ENCODE data around the gene CACNA1D.

Gene CACNA1D

DNA sequence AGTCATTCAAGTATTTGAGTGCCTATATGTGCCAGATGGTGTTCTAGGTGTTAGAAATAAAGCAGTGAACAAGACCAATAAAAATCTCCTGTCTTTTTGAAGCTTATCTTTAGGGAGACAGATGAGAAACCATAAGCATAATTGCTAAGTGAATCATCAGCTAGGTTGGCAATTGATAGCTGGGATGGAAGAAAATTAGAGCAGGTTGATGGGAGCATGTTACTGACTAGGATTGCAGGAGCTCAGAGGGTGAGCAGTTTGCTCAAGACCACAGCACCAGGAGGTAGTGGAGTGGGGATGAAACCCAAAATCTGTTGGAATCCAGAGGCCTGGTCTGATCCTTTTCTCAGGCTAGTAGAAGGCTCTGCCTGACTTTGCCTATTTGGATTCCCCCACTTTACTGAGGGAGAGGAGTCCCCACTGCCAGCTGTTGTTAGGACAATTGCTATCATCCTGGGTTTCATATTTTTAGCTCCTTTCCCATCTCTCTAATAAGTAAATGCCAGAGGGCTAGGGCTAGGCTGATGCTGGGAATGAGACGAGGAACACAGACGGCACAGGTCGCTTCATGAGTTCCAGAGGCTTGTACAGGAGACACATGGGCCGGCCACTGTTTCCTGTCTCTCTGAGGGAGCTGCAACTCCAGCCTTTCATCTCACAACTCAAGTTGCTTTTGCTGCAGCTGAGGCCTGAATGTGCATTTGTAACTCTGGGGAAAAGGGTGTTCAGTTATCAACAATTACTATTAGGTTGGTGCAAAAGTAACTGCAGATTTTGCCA lies 102.9 kb downstream of the CACNA1D start:
- TF ChIP-seq, protein P1, sequence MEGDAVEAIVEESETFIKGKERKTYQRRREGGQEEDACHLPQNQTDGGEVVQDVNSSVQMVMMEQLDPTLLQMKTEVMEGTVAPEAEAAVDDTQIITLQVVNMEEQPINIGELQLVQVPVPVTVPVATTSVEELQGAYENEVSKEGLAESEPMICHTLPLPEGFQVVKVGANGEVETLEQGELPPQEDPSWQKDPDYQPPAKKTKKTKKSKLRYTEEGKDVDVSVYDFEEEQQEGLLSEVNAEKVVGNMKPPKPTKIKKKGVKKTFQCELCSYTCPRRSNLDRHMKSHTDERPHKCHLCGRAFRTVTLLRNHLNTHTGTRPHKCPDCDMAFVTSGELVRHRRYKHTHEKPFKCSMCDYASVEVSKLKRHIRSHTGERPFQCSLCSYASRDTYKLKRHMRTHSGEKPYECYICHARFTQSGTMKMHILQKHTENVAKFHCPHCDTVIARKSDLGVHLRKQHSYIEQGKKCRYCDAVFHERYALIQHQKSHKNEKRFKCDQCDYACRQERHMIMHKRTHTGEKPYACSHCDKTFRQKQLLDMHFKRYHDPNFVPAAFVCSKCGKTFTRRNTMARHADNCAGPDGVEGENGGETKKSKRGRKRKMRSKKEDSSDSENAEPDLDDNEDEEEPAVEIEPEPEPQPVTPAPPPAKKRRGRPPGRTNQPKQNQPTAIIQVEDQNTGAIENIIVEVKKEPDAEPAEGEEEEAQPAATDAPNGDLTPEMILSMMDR (IDR thresholded peaks at IDR 0.05; ENCODE audit: low read depth, low read length, missing control alignments), result no peak
- H3K4me3 ChIP-seq (replicated peaks; ENCODE audit: low read depth, low read length), result no peak overlapping the region
- DNase-seq (ENCODE audit: extremely low read depth, low read depth), result no peak

DNA sequence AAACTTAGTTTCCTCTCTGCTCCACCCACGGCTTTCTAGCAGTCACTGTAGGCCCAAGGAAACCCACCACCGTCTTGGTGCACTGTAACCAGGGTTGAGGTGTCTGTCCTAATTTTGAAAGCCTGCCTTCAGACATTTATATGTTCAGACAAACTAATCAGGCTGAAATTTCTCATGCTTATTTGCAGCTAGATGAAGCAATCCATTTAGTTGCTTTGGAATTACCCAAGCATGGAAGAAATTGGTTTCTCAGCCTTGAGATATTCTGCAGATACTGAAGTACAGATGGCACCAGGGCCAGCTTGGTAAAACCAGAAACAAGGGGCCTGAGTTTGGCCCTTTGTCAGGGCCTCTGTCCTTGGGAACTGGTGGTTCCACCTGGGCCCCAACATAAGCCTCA lies 105.4 kb downstream of the CACNA1D start:
- DNase-seq (ENCODE audit: extremely low read depth, low read depth), result no peak
- TF ChIP-seq, protein P1 (IDR thresholded peaks at IDR 0.05; ENCODE audit: low read depth, low read length, missing control alignments), result no peak
- H3K4me3 ChIP-seq (replicated peaks; ENCODE audit: low read depth, low read length), result no peak overlapping the region

DNA sequence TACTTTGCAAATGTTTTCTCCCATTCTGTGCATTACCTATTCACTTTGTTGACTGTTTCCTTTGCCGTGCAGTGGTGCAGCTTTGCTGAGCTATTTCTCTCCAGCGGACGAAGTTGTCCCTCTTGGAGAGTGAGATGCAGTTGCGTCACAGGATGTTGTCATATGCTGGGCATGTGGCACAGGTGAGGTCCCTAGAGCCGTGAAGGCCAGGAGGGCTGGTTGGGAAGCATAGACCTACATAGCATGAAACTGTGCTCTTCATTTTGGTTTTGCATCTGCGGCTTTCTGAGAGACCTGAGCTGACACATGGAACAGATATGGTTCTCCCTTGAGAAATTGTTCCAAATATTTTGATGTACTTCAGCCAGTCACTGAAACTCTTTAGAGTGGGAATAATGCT lies 108.5 kb downstream of the CACNA1D start:
- H3K4me3 ChIP-seq (replicated peaks; ENCODE audit: low read depth, low read length), result no peak overlapping the region
- DNase-seq (ENCODE audit: extremely low read depth, low read depth), result no peak
- TF ChIP-seq, protein P1 (IDR thresholded peaks at IDR 0.05; ENCODE audit: low read depth, low read length, missing control alignments), result no peak

DNA sequence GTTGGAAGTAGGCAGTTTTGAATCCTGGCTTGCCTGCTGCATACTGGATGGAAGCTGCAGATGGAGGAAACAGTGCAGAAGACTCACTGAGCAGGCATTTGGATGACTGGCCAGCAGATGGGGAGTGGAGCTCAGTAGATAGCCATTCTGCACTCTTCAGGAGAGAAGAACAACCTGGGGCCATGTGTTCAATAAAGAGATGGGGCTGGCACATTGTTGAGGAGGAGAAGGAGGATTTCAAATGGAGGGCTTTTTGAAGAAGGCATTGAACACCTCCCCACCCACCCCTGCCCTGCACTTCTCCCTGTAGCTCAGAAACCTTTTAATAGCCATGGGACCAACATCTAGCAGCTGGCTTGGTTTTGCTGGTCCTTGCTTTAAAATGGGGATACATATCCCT lies 109.8 kb downstream of the CACNA1D start:
- DNase-seq (ENCODE audit: extremely low read depth, low read depth), result no peak
- H3K4me3 ChIP-seq (replicated peaks; ENCODE audit: low read depth, low read length), result no peak overlapping the region
- TF ChIP-seq, protein P1 (IDR thresholded peaks at IDR 0.05; ENCODE audit: low read depth, low read length, missing control alignments), result no peak

DNA sequence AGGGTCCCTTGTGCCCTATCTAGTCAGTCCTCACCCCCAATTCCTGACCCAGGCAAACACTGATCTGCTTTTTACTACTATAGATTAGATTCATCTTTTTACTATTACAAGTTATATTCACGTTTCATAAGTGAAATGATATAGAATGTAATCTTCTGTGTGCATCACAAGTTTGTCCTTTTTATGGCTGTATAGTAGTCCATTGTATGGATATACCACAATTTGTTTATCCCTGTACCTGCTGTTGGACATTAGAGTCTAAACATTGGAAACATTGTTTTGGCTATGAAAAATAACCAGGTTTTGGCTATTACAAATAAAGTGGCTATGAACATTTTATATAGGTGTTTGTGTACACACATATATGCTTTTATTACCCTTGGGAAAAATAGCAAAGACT lies 112.4 kb downstream of the CACNA1D start:
- TF ChIP-seq, protein P1 (IDR thresholded peaks at IDR 0.05; ENCODE audit: low read depth, low read length, missing control alignments), result no peak
- no peak for DNase-seq (ENCODE audit: extremely low read depth, low read depth)
- H3K4me3 ChIP-seq (replicated peaks; ENCODE audit: low read depth, low read length), result no peak overlapping the region

DNA sequence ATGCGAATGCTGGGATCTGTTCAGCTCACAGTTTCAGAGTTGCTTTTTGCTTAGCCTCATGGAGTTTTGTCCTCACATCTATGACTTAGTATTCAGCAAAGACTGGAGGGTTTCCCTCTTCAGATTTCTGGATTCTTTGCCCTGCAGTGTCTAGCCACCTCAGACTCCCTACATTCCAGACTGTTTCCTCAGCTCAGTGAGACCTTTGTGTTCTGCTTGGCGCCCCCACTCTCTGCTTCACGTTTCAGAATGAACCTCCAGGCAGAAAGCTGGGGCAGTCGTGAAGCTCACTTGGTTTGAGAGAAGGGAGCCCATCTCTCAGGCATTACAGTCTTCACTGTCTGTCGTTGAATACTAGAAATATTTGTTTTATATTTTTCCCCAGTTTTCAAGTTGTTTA lies 118.1 kb downstream of the CACNA1D start:
- H3K4me3 ChIP-seq (replicated peaks; ENCODE audit: low read depth, low read length), result no peak overlapping the region
- DNase-seq (ENCODE audit: extremely low read depth, low read depth), result no peak
- TF ChIP-seq, protein P1 (IDR thresholded peaks at IDR 0.05; ENCODE audit: low read depth, low read length, missing control alignments), result no peak

DNA sequence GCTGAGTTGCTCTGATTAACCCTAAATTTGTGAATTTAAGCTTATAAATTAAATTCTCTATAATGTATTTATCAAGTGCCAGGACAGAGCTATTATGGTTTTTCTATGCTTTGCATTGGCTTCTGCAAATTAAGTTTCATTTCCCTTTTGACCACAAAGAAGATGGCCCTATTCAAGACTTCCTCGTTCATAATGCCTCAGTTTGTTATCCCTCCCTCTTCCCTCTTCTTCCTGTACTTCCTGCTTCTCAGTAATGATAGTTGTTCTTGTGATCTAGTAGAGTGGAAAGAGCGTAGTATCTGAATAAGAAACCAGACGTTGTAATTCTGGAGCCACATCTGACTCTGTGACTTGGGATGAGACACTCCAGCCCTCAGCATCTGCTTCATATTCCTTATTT lies 118.7 kb downstream of the CACNA1D start:
- no peak overlapping the region for H3K4me3 ChIP-seq (replicated peaks; ENCODE audit: low read depth, low read length)
- TF ChIP-seq, protein P1 (IDR thresholded peaks at IDR 0.05; ENCODE audit: low read depth, low read length, missing control alignments), result no peak
- DNase-seq (ENCODE audit: extremely low read depth, low read depth), result no peak
